ENCODE results near the gene TBC1D3L.
"Not testable (repeated sequence)": the region's sequence is repeated elsewhere in the genome, so short reads cannot be mapped to it uniquely, and the experiment has no call there.

TBC1D3L gene

GRCh38 chr17:37988960-37989359 lies at the start of gene TBC1D3L:
TSS of gene TBC1D3L (minus strand) at chr17:37989060. CDS start at chr17:37987520, 1,540 bp downstream.
- DNase-seq = not testable (repeated sequence)

DNA sequence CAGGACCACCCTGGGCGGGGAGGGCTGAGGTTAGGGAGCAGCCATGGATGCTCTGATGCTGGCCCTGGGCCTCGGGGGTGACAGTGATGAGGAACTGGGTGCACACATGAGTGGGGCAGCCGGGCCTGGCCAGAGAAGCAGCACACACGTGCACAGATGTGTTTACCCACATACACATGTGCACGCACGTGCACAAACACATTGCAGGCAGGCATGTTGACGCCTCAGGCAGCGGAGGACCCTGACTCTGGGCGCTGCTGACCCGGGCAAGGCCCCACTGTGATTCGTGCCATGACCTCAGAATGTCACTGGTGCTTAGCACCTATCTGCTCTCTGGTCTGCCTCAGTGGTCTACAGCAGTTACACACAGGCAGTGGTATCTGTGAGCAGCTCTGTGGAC lies 14.8 kb upstream of the TBC1D3L start, which contains the start of gene TBC1D3D:
TBC1D3D (plus strand) TSS at position 301 of the 400 bp plus-strand sequence. CDS start 1,585 bp downstream, outside the sequence.
- DNase-seq = not testable (repeated sequence)

Measured in activated naive CD4-positive, alpha-beta T cell treated with Interleukin-2 at 50 U/mL for 16 hours (primary cell).